ENCODE results near the gene COPS8. TPM values are rescaled to one million over a fixed set of nuclear protein-coding genes. Genes with fewer than 3 reads are reported as not detected.
A peak's percentile ranks its signal among the peaks of the same experiment; 100 is the strongest.

Gene COPS8
- 10 to 100 TPM; 51.8 to 57.9 (median 53.9) TPM for total RNA-seq
- 56.2 TPM for total RNA-seq (2013)

GRCh38 chr2:237085248-237086221 lies at the start of gene COPS8:
COPS8 (plus strand) TSS chr2:237085889; CDS start chr2:237085965, 76 bp downstream.
- no peaks in the 10 kb centered on the region for H3K27me3 ChIP-seq (ENCODE audit: control insufficient read depth, insufficient read depth, low read length)
- Mint-ChIP-seq H3K9me3 (no peaks in the 10 kb centered on the region), H3K36me3 (no peaks in the 10 kb centered on the region), H3K27me3 (ENCODE audit: low read depth in 2 of 2) (peaks cover 0 to 3% of the 10 kb centered on the region in 2 donors), H3K27ac (peak within 1 kb of the TSS; percentile 97 to 99), H3K4me1 (peaks cover 14 to 31% of the 10 kb centered on the region in 2 donors), H3K4me3 (peak within 1 kb of the TSS; percentile 97)
- ATAC-seq: peak; percentile 96 to 100 (median 98)
- peaks cover 7% of the 10 kb centered on the region for H3K4me1 ChIP-seq (ENCODE audit: control insufficient read depth, insufficient read depth, low read length)
- intact Hi-C loops (cut with micrococcal nuclease): no loop called here
- peak; percentile 92 to 93 for DNase-seq
- H3K9me3 ChIP-seq (ENCODE audit: control insufficient read depth, insufficient read depth, low read length): no peaks in the 10 kb centered on the region
- H3K36me3 ChIP-seq (ENCODE audit: control insufficient read depth, insufficient read depth, low read length): peaks cover 10% of the 10 kb centered on the region
- WGBS (ENCODE audit: insufficient coverage): under 1% methylated on average over 86 of the region's 86 CpGs
- TF ChIP-seq CTCF (IDR thresholded peaks at IDR 0.05): no peak
- H3K4me3 ChIP-seq (ENCODE audit: low read length): peak within 1 kb of the TSS; percentile 87
- H3K27ac ChIP-seq (ENCODE audit: low read length): peak within 1 kb of the TSS; percentile 89

- TF ChIP-seq CTCF (IDR thresholded peaks at IDR 0.05): no peak
- intact Hi-C loops (cut with micrococcal nuclease): no loop called here
- 91% methylated on average over 10 of the region's 14 CpGs for WGBS (ENCODE audit: insufficient coverage)
Observed at GRCh38 chr2:237039301-237040031, 46.2 kb upstream of the COPS8 start.

GRCh38 chr2:237041231-237041630 lies 44.5 kb upstream of the COPS8 start:
- no peak overlapping the region for H3K27ac ChIP-seq (ENCODE audit: low read length)
- no peaks in the 10 kb centered on the region for H3K27me3 Mint-ChIP-seq (ENCODE audit: low read depth in 2 of 2)
- no peak for TF ChIP-seq CTCF (IDR thresholded peaks at IDR 0.05)
- H3K4me1 Mint-ChIP-seq: no peaks in the 10 kb centered on the region
- no peak overlapping the region for H3K4me3 Mint-ChIP-seq
- no peaks in the 10 kb centered on the region for H3K9me3 Mint-ChIP-seq
- no peak for ATAC-seq
- no peak overlapping the region for H3K27ac Mint-ChIP-seq
- H3K36me3 ChIP-seq (ENCODE audit: control insufficient read depth, insufficient read depth, low read length): no peaks in the 10 kb centered on the region
- WGBS (ENCODE audit: insufficient coverage): 76% methylated on average over 11 of the region's 11 CpGs
- no peak for DNase-seq
- no peaks in the 10 kb centered on the region for H3K4me1 ChIP-seq (ENCODE audit: control insufficient read depth, insufficient read depth, low read length)
- H3K9me3 ChIP-seq (ENCODE audit: control insufficient read depth, insufficient read depth, low read length): no peaks in the 10 kb centered on the region
- intact Hi-C loops (cut with micrococcal nuclease): no loop called here
- no peak overlapping the region for H3K4me3 ChIP-seq (ENCODE audit: low read length)
- no peaks in the 10 kb centered on the region for H3K27me3 ChIP-seq (ENCODE audit: control insufficient read depth, insufficient read depth, low read length)
- H3K36me3 Mint-ChIP-seq: no peaks in the 10 kb centered on the region

More at GRCh38 chr2:237039301-237040031, 46.2 kb upstream of the COPS8 start:
- ATAC-seq: no peak
- H3K4me1 Mint-ChIP-seq: no peaks in the 10 kb centered on the region
- Histone ChIP-seq H3K4me3 (ENCODE audit: low read length) (no peak overlapping the region), H3K4me1 (ENCODE audit: control insufficient read depth, insufficient read depth, low read length) (no peaks in the 10 kb centered on the region), H3K27me3 (ENCODE audit: control insufficient read depth, insufficient read depth, low read length) (no peaks in the 10 kb centered on the region), H3K27ac (ENCODE audit: low read length) (no peak overlapping the region), H3K9me3 (ENCODE audit: control insufficient read depth, insufficient read depth, low read length) (no peaks in the 10 kb centered on the region), H3K36me3 (ENCODE audit: control insufficient read depth, insufficient read depth, low read length) (no peaks in the 10 kb centered on the region)
- no peak for DNase-seq
- H3K9me3 Mint-ChIP-seq: no peaks in the 10 kb centered on the region
- peaks cover 0 to under 1% of the 10 kb centered on the region in 2 donors for H3K27me3 Mint-ChIP-seq (ENCODE audit: low read depth in 2 of 2)
- no peak overlapping the region for H3K4me3 Mint-ChIP-seq
- H3K36me3 Mint-ChIP-seq: no peaks in the 10 kb centered on the region
- no peak overlapping the region for H3K27ac Mint-ChIP-seq
